ENCODE data around the gene CCDC88C.
A peak's percentile ranks its signal among the peaks of the same experiment; 100 is the strongest.

CCDC88C gene

DNA sequence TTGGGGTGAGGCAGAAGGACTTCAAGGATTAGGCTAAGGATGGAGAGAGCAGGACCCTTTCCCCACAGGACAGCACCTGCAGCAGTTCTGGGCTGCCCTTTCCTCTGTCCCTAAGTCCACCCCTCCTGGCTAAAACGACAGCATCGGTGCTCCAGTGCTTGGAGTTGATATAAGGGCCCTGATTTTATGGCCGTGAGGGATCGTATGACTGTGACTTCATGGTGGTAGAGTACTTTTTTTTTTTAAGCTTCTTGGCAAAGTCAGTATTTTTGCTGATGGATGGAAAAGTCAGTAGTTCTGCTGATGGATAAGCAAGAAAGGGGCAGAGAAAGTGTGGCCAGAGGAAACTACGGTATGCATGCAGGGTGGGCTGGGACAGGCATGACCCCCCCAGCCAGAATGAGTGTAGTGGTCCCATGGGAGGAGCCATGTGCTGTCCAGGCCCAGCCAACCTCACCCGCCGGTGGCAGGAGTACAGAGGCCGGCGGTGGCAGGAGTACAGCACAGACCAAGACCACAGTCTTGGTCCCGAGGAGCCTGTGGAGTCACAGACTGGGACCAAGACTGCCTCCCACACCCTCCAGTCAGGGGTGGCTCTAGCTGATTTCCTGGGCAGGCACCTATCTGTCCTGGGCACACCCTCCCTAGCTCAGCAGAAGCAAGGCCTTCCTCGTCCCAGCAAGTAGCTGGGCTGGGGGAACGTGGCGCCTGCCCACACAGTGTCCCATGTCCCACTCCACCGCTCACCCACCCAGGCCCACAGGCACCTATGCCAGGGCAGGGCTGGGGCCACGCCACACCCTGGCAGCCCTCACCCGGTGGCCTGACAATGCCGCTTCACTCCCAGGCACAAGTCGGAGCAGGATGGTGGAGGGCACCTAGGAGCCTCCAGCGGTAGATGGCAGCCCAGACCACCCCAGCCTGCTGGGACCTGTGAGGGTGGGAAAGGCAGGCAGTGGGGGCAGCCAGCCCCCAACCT lies 46.3 kb downstream of the CCDC88C start:
- TF ChIP-seq, protein P1, sequence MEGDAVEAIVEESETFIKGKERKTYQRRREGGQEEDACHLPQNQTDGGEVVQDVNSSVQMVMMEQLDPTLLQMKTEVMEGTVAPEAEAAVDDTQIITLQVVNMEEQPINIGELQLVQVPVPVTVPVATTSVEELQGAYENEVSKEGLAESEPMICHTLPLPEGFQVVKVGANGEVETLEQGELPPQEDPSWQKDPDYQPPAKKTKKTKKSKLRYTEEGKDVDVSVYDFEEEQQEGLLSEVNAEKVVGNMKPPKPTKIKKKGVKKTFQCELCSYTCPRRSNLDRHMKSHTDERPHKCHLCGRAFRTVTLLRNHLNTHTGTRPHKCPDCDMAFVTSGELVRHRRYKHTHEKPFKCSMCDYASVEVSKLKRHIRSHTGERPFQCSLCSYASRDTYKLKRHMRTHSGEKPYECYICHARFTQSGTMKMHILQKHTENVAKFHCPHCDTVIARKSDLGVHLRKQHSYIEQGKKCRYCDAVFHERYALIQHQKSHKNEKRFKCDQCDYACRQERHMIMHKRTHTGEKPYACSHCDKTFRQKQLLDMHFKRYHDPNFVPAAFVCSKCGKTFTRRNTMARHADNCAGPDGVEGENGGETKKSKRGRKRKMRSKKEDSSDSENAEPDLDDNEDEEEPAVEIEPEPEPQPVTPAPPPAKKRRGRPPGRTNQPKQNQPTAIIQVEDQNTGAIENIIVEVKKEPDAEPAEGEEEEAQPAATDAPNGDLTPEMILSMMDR (IDR thresholded peaks at IDR 0.05; ENCODE audit: low read depth, low read length, missing control alignments) = no peak
- in situ Hi-C loops (cut with HindIII; ENCODE audit: low sequenced_read_pairs) = no loop called here

DNA sequence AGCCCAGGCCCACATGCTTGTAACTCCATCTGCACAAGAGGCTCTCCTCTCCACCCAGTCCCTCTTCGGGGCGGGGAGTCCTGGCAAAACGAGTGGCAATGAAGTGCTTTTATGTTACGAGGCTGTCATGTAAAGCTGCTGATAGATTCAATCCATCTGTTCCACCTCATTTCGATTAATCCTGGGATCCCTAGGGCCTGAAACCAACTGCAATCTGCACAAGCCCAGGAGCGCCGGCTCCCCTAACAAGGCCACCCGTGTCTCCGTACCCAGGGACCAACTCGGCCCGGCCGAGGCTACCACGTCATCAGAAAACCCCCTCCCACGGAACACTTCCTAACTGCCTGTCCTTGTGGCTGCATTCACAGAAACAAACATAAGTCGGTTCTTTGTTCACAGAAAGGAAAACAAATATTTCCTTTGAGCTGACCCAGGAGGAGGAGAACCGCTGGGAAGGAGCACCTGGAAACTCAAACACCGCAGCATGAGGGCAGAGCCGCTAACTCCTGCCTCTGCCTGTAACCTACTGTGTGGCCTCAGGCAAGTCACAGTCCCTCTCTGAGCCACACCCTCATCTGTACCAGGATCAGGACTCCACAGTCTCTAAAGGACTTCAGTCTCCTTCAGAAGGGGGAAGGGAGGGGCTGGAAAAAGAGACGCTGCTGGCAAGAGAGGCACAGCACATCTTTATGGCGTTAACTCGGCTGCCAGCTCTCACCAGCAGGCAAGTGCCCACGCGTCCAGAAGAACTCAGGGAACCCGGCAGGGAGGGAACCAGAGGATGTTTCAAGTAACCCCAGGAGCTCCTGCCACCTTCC lies 47.8 kb downstream of the CCDC88C start:
- no peak overlapping the region for H3K4me3 ChIP-seq (ENCODE audit: low read depth, low read length)
- in situ Hi-C loops (cut with HindIII; ENCODE audit: low sequenced_read_pairs) = no loop called here
- DNase-seq (ENCODE audit: low read depth) = no peak
- TF ChIP-seq, protein P1 (IDR thresholded peaks at IDR 0.05; ENCODE audit: low read depth, low read length, missing control alignments) = no peak

More for the DNA sequence above, 46.3 kb downstream of the CCDC88C start:
- DNase-seq (ENCODE audit: low read depth) = no peak
- H3K4me3 ChIP-seq (ENCODE audit: low read depth, low read length) = no peak overlapping the region

DNA sequence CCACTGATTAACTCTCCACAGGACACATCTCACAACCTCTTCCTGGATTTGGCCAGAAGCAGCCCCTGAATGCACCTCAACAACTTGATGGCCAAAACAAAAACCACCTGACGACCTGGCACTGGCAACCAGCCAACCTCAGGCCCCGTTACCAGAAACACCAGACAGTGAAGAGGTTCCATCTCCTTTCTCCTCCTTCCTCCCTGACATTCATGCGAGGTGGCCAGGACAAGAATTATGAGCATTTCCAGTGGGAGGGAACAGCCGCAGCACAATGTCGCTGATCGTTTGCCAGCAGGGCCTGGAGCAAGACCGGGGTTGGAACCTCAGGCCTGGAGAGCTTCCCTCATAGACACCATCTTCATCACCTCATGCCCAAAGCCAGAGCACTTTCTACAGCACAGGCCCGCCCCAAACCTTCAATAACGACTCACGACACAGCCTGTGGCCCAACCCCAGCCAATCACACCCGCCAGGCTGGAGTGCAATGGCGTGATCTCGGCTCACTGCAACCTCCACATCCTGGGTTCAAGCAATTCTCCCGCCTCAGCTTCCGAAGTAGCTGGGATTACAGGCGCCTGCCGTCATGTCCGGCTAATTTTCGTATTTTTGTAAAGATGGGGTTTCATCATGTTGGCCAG lies 48.7 kb downstream of the CCDC88C start:
- no peak overlapping the region for H3K4me3 ChIP-seq (ENCODE audit: low read depth, low read length)
- in situ Hi-C loops (cut with HindIII; ENCODE audit: low sequenced_read_pairs) = no loop called here
- TF ChIP-seq, protein P1 (IDR thresholded peaks at IDR 0.05; ENCODE audit: low read depth, low read length, missing control alignments) = no peak
- DNase-seq (ENCODE audit: low read depth) = no peak

- H3K4me3 ChIP-seq (ENCODE audit: low read depth, low read length) = no peak overlapping the region
- DNase-seq (ENCODE audit: low read depth) = peak; percentile 82
- TF ChIP-seq, protein P1 (IDR thresholded peaks at IDR 0.05; ENCODE audit: low read depth, low read length, missing control alignments) = no peak
- in situ Hi-C loops (cut with HindIII; ENCODE audit: low sequenced_read_pairs) = no loop called here
These were observed 50.1 kb downstream of the CCDC88C start for GRCh38 chr14:91367173-91368171.

- H3K4me3 ChIP-seq (ENCODE audit: low read depth, low read length) = no peak overlapping the region
- in situ Hi-C loops (cut with HindIII; ENCODE audit: low sequenced_read_pairs) = no loop called here
- DNase-seq (ENCODE audit: low read depth) = no peak
These were observed 50.9 kb downstream of the CCDC88C start for GRCh38 chr14:91366749-91367148.

More at GRCh38 chr14:91366749-91367148, 50.9 kb downstream of the CCDC88C start:
- TF ChIP-seq, protein P1 (IDR thresholded peaks at IDR 0.05; ENCODE audit: low read depth, low read length, missing control alignments) = no peak
